Natural killer cell (primary cell): Measurements from ENCODE around the gene PHLPP1. TPM values are rescaled to one million over a fixed set of nuclear protein-coding genes. Genes with fewer than 3 reads are reported as not detected.

ENCODE experiments used
- ATAC-seq, 3 donors: fragments of 150-1000 bp in 2 of 3; fragments of 200-7000 bp in 1 of 3; cut with Tn5 transposase; 1 replicate in 1 of 3; 2 replicates in 2 of 3; pipeline ENCODE4 v1.10.0; 2021; ENCODE audit warnings: mild to moderate bottlenecking in 2 of 3, moderate library complexity in 2 of 3
- DNase-seq, 2 donors: peaks; one replicate each; pipeline versions ENCODE4 v3.0.0 to v3.0.0-alpha.2; 2013 to 2021; ENCODE audit warnings: mixed read lengths in 1 of 2
- H3K27ac ChIP-seq: one replicate; pipeline ENCODE4 v1.5.1; 2013; ENCODE audit warnings: mild to moderate bottlenecking, low read length
- H3K27me3 ChIP-seq: one replicate; pipeline ENCODE4 v1.6.1; 2013; ENCODE audit warnings: low read length; ENCODE audit not compliant: control insufficient read depth, insufficient read depth
- H3K36me3 ChIP-seq: one replicate; pipeline ENCODE4 v1.6.1; 2013; ENCODE audit warnings: low read length; ENCODE audit not compliant: control insufficient read depth, insufficient read depth
- H3K4me1 ChIP-seq: one replicate; pipeline ENCODE4 v1.6.1; 2013; ENCODE audit warnings: low read length; ENCODE audit not compliant: control insufficient read depth, insufficient read depth
- H3K4me3 ChIP-seq: one replicate; pipeline ENCODE4 v1.5.1; 2013; ENCODE audit warnings: low read length
- H3K9me3 ChIP-seq: one replicate; pipeline ENCODE4 v1.6.1; 2013; ENCODE audit warnings: low read length; ENCODE audit not compliant: control insufficient read depth, insufficient read depth
- H3K27ac Mint-ChIP-seq, 2 donors: one replicate each; pipeline ENCODE4 v1.8.0; 2022; ENCODE audit warnings: mild to moderate bottlenecking in 2 of 2, mixed read lengths in 2 of 2, moderate library complexity in 1 of 2
- H3K27me3 Mint-ChIP-seq, 2 donors: one replicate each; pipeline ENCODE4 v1.8.0; 2022; ENCODE audit warnings: low read depth in 2 of 2, mixed read lengths in 2 of 2
- H3K36me3 Mint-ChIP-seq: one replicate; pipeline ENCODE4 v1.8.0; 2022; ENCODE audit warnings: mixed read lengths
- H3K4me1 Mint-ChIP-seq, 2 donors: one replicate each; pipeline ENCODE4 v1.8.0; 2022; ENCODE audit warnings: mixed read lengths in 2 of 2
- H3K4me3 Mint-ChIP-seq: one replicate; pipeline ENCODE4 v1.8.0; 2022; ENCODE audit warnings: mild to moderate bottlenecking, moderate library complexity, mixed read lengths
- H3K9me3 Mint-ChIP-seq, 2 donors: one replicate each; pipeline ENCODE4 v1.8.0; 2022; ENCODE audit warnings: mixed read lengths in 2 of 2
- CTCF ChIP-seq: fragments of 200-600 bp; IDR thresholded peaks from one replicate; pipeline ENCODE4 v1.8.0; 2022; ENCODE audit warnings: antibody characterized with exemption
- WGBS: methylation state at CpG from one replicate; pipeline ENCODE4 v1.1.7; 2013; ENCODE audit warnings: missing lambda C conversion rate; ENCODE audit not compliant: insufficient coverage; 5-methylcytosine and 5-hydroxymethylcytosine counted together
- intact Hi-C: fragments of 100-400 bp; cut with micrococcal nuclease; formaldehyde crosslinking; loops from one replicate; pipeline ENCODE4 v1.14.2; 2022
- total RNA-seq, 4 donors: library from RNA; stranded (reverse); fragments of 120-200 nt in 1 of 4; gene quantifications; one replicate each; pipeline versions ENCODE4 v1.2.3 to v1.2.4, GENCODE V29; 2013 to 2022

Gene PHLPP1
- total RNA-seq, 3 donors from 2014 or later (not counting 1 experiment from before 2014, with no cell fraction given) = 12.1 to 14.8 (median 12.2) TPM

DNA sequence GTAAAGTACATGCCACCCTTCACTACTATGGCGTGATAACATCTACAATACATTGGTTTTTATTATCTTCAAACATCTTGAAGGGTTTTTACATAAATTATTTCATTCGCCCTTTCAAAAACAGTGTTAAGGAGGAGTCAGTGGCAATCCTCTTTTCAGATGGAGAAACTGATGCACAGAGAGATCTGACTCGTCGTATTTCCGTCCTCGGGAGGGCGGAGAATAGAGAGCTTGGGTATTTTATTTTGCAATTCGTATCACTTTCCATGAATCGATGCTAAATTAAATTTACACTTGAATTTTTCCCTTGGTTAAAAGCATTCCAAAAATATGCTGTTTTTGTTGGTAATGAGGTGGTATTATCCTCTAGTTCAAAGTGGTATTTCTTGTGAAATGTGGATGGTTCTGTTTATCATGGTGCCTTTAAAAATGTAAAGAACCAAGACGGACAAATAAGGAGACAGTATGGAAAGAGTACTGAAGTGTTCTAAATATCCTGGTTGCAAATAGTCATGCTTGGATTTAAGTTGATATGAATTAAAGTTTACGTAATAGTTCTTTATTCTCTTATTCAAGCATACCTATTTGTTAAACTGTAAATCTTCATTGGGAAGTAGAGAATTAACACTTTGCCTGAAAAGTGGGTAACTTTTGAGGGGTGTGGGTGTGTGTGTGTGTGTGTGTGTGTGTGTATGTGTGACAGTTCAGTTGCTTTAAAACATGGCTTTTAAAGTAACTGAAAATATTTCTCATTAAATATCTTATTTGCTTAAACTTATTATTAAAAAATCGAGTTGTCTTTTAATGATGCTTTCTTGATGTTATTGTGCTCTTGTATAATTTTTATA is 5.6 kb downstream of the PHLPP1 start:
- no peaks in the 10 kb centered on the region for H3K9me3 Mint-ChIP-seq
- no peaks in the 10 kb centered on the region for H3K36me3 Mint-ChIP-seq
- no peak for TF ChIP-seq CTCF
- no peak overlapping the region for H3K4me3 Mint-ChIP-seq
- H3K27me3 Mint-ChIP-seq = peaks cover 0 to 2% of the 10 kb centered on the region in 2 donors
- H3K36me3 ChIP-seq = no peaks in the 10 kb centered on the region
- H3K4me1 ChIP-seq = peaks cover 8% of the 10 kb centered on the region
- WGBS = 94% methylated on average over 9 of the region's 12 CpGs
- H3K27me3 ChIP-seq = no peaks in the 10 kb centered on the region
- peaks cover 25 to 28% of the 10 kb centered on the region in 2 donors for H3K4me1 Mint-ChIP-seq
- no peak overlapping the region for H3K27ac Mint-ChIP-seq
- H3K9me3 ChIP-seq = no peaks in the 10 kb centered on the region
- DNase-seq = no peak
- ATAC-seq = no peak
- intact Hi-C loops = no loop called here
- H3K4me3 ChIP-seq = no peak overlapping the region
- H3K27ac ChIP-seq = no peak overlapping the region

GRCh38 chr18:62721839-62722795 is 6.8 kb downstream of the PHLPP1 start:
- peaks cover 24 to 26% of the 10 kb centered on the region in 2 donors for H3K4me1 Mint-ChIP-seq

GRCh38 chr18:62723666-62724281 is 8.4 kb downstream of the PHLPP1 start:
- Histone ChIP-seq H3K9me3 (no peaks in the 10 kb centered on the region), H3K4me1 (no peaks in the 10 kb centered on the region), H3K27ac (no peak overlapping the region), H3K4me3 (no peak overlapping the region), H3K27me3 (no peaks in the 10 kb centered on the region), H3K36me3 (no peaks in the 10 kb centered on the region)
- Mint-ChIP-seq H3K4me1 (peaks cover 11 to 16% of the 10 kb centered on the region in 2 donors), H3K27ac (no peak overlapping the region), H3K4me3 (no peak overlapping the region), H3K27me3 (peaks cover 0 to 2% of the 10 kb centered on the region in 2 donors), H3K9me3 (no peaks in the 10 kb centered on the region), H3K36me3 (no peaks in the 10 kb centered on the region)
- no peak for DNase-seq
- no peak for ATAC-seq
- intact Hi-C loops = no loop called here
- 77% methylated on average over 4 of the region's 5 CpGs for WGBS
- no peak for TF ChIP-seq CTCF

More at GRCh38 chr18:62721839-62722795, 6.8 kb downstream of the PHLPP1 start:
- no peaks in the 10 kb centered on the region for H3K9me3 ChIP-seq
- H3K4me1 ChIP-seq = peaks cover 7% of the 10 kb centered on the region
- no peak for TF ChIP-seq CTCF
- ATAC-seq = no peak
- no peaks in the 10 kb centered on the region for H3K36me3 ChIP-seq
- Mint-ChIP-seq H3K4me3 (no peak overlapping the region), H3K9me3 (no peaks in the 10 kb centered on the region), H3K27me3 (peaks cover 0 to 2% of the 10 kb centered on the region in 2 donors), H3K36me3 (no peaks in the 10 kb centered on the region), H3K27ac (no peak overlapping the region)
- H3K4me3 ChIP-seq = no peak overlapping the region
- DNase-seq = no peak
- WGBS = 86% methylated on average over 2 of the region's 8 CpGs
- intact Hi-C loops = no loop called here
- no peaks in the 10 kb centered on the region for H3K27me3 ChIP-seq
- H3K27ac ChIP-seq = no peak overlapping the region
